ENCODE results near the gene KLHDC9.
"Not testable (repeated sequence)": the region's sequence is repeated elsewhere in the genome, so short reads cannot be mapped to it uniquely, and the experiment has no call there.

Gene KLHDC9

GRCh38 chr1:161099090-161099802 lies 1.1 kb downstream of the KLHDC9 start:
- DNase-seq = no peak

GRCh38 chr1:161100556-161100955 lies 2.4 kb downstream of the KLHDC9 start:
- no peak for DNase-seq

GRCh38 chr1:161106431-161106830 lies 8.3 kb downstream of the KLHDC9 start:
- no peak for DNase-seq

GRCh38 chr1:161111117-161111516 lies 13.0 kb downstream of the KLHDC9 start:
- DNase-seq = no peak

GRCh38 chr1:161111527-161111926 lies 13.4 kb downstream of the KLHDC9 start:
- no peak for DNase-seq

GRCh38 chr1:161113915-161114314 lies 15.8 kb downstream of the KLHDC9 start:
- no peak for DNase-seq

- no peak for DNase-seq
Observed at GRCh38 chr1:161114556-161114955, 16.4 kb downstream of the KLHDC9 start.

- DNase-seq = no peak
Observed at GRCh38 chr1:161115132-161115711, 17.1 kb downstream of the KLHDC9 start.

- not testable (repeated sequence) for DNase-seq
Observed at GRCh38 chr1:161115961-161116360, 17.8 kb downstream of the KLHDC9 start.

GRCh38 chr1:161117759-161118581 lies 19.8 kb downstream of the KLHDC9 start, which contains the start of the genes NIT1 and PFDN2:
Gene NIT1, plus strand, starts transcription at chr1:161118105. Its CDS starts 72 bp downstream, at chr1:161118177.
Gene PFDN2, minus strand, starts transcription at chr1:161118037. Its CDS starts 11 bp downstream, at chr1:161118026.
- peak; percentile 38 for DNase-seq

- DNase-seq = no peak
Observed at GRCh38 chr1:161119092-161119903, 21.1 kb downstream of the KLHDC9 start.

- no peak for DNase-seq
Observed at GRCh38 chr1:161121042-161121650, 23.0 kb downstream of the KLHDC9 start.

GRCh38 chr1:161121834-161122233 lies 23.7 kb downstream of the KLHDC9 start:
- peak; percentile 22 for DNase-seq

GRCh38 chr1:161122967-161123366 lies 24.8 kb downstream of the KLHDC9 start:
- no peak for DNase-seq

- DNase-seq = no peak
Observed at GRCh38 chr1:161127649-161128048, 29.5 kb downstream of the KLHDC9 start.

GRCh38 chr1:161128591-161129420 lies 30.6 kb downstream of the KLHDC9 start:
- DNase-seq = no peak

- DNase-seq = no peak
Observed at GRCh38 chr1:161130266-161130665, 32.1 kb downstream of the KLHDC9 start.

- DNase-seq = no peak
Observed at GRCh38 chr1:161131523-161132409, 33.6 kb downstream of the KLHDC9 start.

GRCh38 chr1:161132410-161133219 lies 34.5 kb downstream of the KLHDC9 start, which contains the start of gene DEDD:
Gene DEDD, minus strand, starts transcription at chr1:161132667. Its CDS starts 8,205 bp downstream, at chr1:161124462.
- DNase-seq = peak; percentile 86
